HFFc6 (cell line): ENCODE data around the gene CES1. TPM values are rescaled to one million over a fixed set of nuclear protein-coding genes. Genes with fewer than 3 reads are reported as not detected.
"Not testable (repeated sequence)": the region's sequence is repeated elsewhere in the genome, so short reads cannot be mapped to it uniquely, and the experiment has no call there.

Experiments used
- DNase-seq: peaks from one replicate; pipeline ENCODE4 v3.0.0-alpha.2; 2018
- H3K27ac Mint-ChIP-seq: 2 replicates; pipeline ENCODE4 v1.8.0; 2020; ENCODE audit warnings: mild to moderate bottlenecking, mixed read lengths
- H3K27me3 Mint-ChIP-seq: 2 replicates; pipeline ENCODE4 v1.8.0; 2021; ENCODE audit warnings: mild to moderate bottlenecking, moderate library complexity, mixed read lengths; ENCODE audit not compliant: insufficient read depth
- H3K36me3 Mint-ChIP-seq: 2 replicates; pipeline ENCODE4 v1.8.0; 2021; ENCODE audit warnings: low read depth, mixed read lengths
- H3K4me1 Mint-ChIP-seq: 2 replicates; pipeline ENCODE4 v1.8.0; 2020; ENCODE audit warnings: low read depth, mixed read lengths
- H3K4me3 Mint-ChIP-seq: 2 replicates; pipeline ENCODE4 v1.8.0; 2020; ENCODE audit warnings: mild to moderate bottlenecking, moderate library complexity, mixed read lengths
- H3K9me3 Mint-ChIP-seq: 2 replicates; pipeline ENCODE4 v1.8.0; 2020; ENCODE audit warnings: mild to moderate bottlenecking, mixed read lengths
- CTCF ChIP-seq: fragments of 200-600 bp; sonication (generic); IDR thresholded peaks from 2 replicates; pipeline ENCODE4 v1.5.0; 2021; ENCODE audit warnings: antibody characterized with exemption, mild to moderate bottlenecking
- total RNA-seq, 6 experiments: library from RNA; stranded (reverse); fragmentation: NEBNext Ultra II Directional; extraction: Animal tissue kit (Norgen Biotek cat#: 25700); gene quantifications; 2 replicates in 1 of 6; 3 replicates in 5 of 6; pipeline ENCODE4 v1.2.3, GENCODE V29; 2021

The CES1 gene
- total RNA-seq, 6 experiments from 2014 or later = not detected

GRCh38 chr16:55775857-55776256 is 57.0 kb downstream of the CES1 start:
- DNase-seq = no peak
- H3K27me3 Mint-ChIP-seq = peaks cover 4% of the 10 kb centered on the region
- H3K4me3 Mint-ChIP-seq = no peak overlapping the region
- TF ChIP-seq CTCF = no peak
- 0 out of 2 replicates have a peak, but pooled peaks cover 3% of the 10 kb centered on the region for H3K9me3 Mint-ChIP-seq
- no peak overlapping the region for H3K27ac Mint-ChIP-seq
- H3K4me1 Mint-ChIP-seq = no peaks in the 10 kb centered on the region
- no peaks in the 10 kb centered on the region for H3K36me3 Mint-ChIP-seq

GRCh38 chr16:55773859-55774549 is 58.9 kb downstream of the CES1 start:
- no peak overlapping the region for H3K4me3 Mint-ChIP-seq

GRCh38 chr16:55765161-55765560 is 67.7 kb downstream of the CES1 start:
- H3K36me3 Mint-ChIP-seq = no peaks in the 10 kb centered on the region
- H3K4me1 Mint-ChIP-seq = no peaks in the 10 kb centered on the region
- no peak overlapping the region for H3K4me3 Mint-ChIP-seq
- H3K27me3 Mint-ChIP-seq = no peaks in the 10 kb centered on the region
- TF ChIP-seq CTCF = no peak
- no peaks in the 10 kb centered on the region for H3K9me3 Mint-ChIP-seq
- H3K27ac Mint-ChIP-seq = no peak overlapping the region
- no peak for DNase-seq

More at GRCh38 chr16:55773859-55774549, 58.9 kb downstream of the CES1 start:
- H3K9me3 Mint-ChIP-seq = 0 out of 2 replicates have a peak, but pooled peaks cover 3% of the 10 kb centered on the region
- H3K27me3 Mint-ChIP-seq = peaks cover 2% of the 10 kb centered on the region
- no peak for DNase-seq
- no peaks in the 10 kb centered on the region for H3K36me3 Mint-ChIP-seq
- no peak overlapping the region for H3K27ac Mint-ChIP-seq
- H3K4me1 Mint-ChIP-seq = no peaks in the 10 kb centered on the region
- TF ChIP-seq CTCF = no peak

GRCh38 chr16:55760310-55761001 is 72.4 kb downstream of the CES1 start:
- no peaks in the 10 kb centered on the region for H3K9me3 Mint-ChIP-seq
- TF ChIP-seq CTCF = no peak
- H3K27ac Mint-ChIP-seq = no peak overlapping the region
- no peaks in the 10 kb centered on the region for H3K36me3 Mint-ChIP-seq
- H3K4me1 Mint-ChIP-seq = no peaks in the 10 kb centered on the region
- H3K27me3 Mint-ChIP-seq = no peaks in the 10 kb centered on the region
- H3K4me3 Mint-ChIP-seq = no peak overlapping the region
- no peak for DNase-seq

GRCh38 chr16:55759965-55760309 is 73.0 kb downstream of the CES1 start:
- not testable (repeated sequence) for H3K4me1 Mint-ChIP-seq

GRCh38 chr16:55757595-55758527 is 75.0 kb downstream of the CES1 start:
- H3K27me3 Mint-ChIP-seq = not testable (repeated sequence)

More at GRCh38 chr16:55759965-55760309, 73.0 kb downstream of the CES1 start:
- H3K27me3 Mint-ChIP-seq, DNase-seq, H3K27ac Mint-ChIP-seq, H3K9me3 Mint-ChIP-seq, H3K4me3 Mint-ChIP-seq, H3K36me3 Mint-ChIP-seq: not testable (repeated sequence)

More at GRCh38 chr16:55757595-55758527, 75.0 kb downstream of the CES1 start:
- H3K27ac Mint-ChIP-seq, H3K4me1 Mint-ChIP-seq, H3K36me3 Mint-ChIP-seq, H3K4me3 Mint-ChIP-seq, DNase-seq: not testable (repeated sequence)
- H3K9me3 Mint-ChIP-seq = peaks cover 14% of the 10 kb centered on the region
